Measurements from ENCODE around the gene MYO1F. TPM values are rescaled to one million over a fixed set of nuclear protein-coding genes. Genes with fewer than 3 reads are reported as not detected.
A peak's percentile ranks its signal among the peaks of the same experiment; 100 is the strongest.

Gene MYO1F
- total and polyA plus RNA-seq, 10 of the 15 experiments (the other 5 are each of a cell fraction or from before 2014, with no cell fraction given), result 3.5 to 49.4 (median 31.3) TPM

- TF ChIP-seq, protein P1, sequence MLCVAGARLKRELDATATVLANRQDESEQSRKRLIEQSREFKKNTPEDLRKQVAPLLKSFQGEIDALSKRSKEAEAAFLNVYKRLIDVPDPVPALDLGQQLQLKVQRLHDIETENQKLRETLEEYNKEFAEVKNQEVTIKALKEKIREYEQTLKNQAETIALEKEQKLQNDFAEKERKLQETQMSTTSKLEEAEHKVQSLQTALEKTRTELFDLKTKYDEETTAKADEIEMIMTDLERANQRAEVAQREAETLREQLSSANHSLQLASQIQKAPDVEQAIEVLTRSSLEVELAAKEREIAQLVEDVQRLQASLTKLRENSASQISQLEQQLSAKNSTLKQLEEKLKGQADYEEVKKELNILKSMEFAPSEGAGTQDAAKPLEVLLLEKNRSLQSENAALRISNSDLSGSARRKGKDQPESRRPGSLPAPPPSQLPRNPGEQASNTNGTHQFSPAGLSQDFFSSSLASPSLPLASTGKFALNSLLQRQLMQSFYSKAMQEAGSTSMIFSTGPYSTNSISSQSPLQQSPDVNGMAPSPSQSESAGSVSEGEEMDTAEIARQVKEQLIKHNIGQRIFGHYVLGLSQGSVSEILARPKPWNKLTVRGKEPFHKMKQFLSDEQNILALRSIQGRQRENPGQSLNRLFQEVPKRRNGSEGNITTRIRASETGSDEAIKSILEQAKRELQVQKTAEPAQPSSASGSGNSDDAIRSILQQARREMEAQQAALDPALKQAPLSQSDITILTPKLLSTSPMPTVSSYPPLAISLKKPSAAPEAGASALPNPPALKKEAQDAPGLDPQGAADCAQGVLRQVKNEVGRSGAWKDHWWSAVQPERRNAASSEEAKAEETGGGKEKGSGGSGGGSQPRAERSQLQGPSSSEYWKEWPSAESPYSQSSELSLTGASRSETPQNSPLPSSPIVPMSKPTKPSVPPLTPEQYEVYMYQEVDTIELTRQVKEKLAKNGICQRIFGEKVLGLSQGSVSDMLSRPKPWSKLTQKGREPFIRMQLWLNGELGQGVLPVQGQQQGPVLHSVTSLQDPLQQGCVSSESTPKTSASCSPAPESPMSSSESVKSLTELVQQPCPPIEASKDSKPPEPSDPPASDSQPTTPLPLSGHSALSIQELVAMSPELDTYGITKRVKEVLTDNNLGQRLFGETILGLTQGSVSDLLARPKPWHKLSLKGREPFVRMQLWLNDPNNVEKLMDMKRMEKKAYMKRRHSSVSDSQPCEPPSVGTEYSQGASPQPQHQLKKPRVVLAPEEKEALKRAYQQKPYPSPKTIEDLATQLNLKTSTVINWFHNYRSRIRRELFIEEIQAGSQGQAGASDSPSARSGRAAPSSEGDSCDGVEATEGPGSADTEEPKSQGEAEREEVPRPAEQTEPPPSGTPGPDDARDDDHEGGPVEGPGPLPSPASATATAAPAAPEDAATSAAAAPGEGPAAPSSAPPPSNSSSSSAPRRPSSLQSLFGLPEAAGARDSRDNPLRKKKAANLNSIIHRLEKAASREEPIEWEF (IDR thresholded peaks at IDR 0.05; ENCODE audit: insufficient replicate concordance, low read depth, low read length), result no peak
- TF ChIP-seq SMARCA5 (IDR thresholded peaks at IDR 0.05) (no peak), DPF2 (IDR thresholded peaks at IDR 0.05) (peak; percentile 84), CHD2 (IDR thresholded peaks at IDR 0.05; ENCODE audit: borderline replicate concordance, low read depth, low read length) (no peak), ETV6 (conservative IDR thresholded peaks at IDR 0.05 in 1 of 2, IDR thresholded peaks at IDR 0.05 in 1 of 2; ENCODE audit: borderline replicate concordance in 1 of 2, low read depth in 1 of 2) (peak in 1 of 2 experiments; percentile 43; a peak in 1 of 4 replicates), PBX3 (IDR thresholded peaks at IDR 0.05; ENCODE audit: insufficient replicate concordance, low read depth, low read length) (no peak), HDGF (IDR thresholded peaks at IDR 0.05) (no peak), ZNF622 (IDR thresholded peaks at IDR 0.05) (no peak), SMC3 (IDR thresholded peaks at IDR 0.05; ENCODE audit: borderline replicate concordance, low read length) (0 out of 2 replicates have a peak, but pooled peaks have one; percentile 1), BMI1 (IDR thresholded peaks at IDR 0.05; ENCODE audit: borderline replicate concordance) (no peak), RAD21 (IDR thresholded peaks at IDR 0.05; ENCODE audit: insufficient read depth, low read depth, low read length) (peak; percentile 33; the same call in 1 of the 2 replicates), RB1 (IDR thresholded peaks at IDR 0.05; ENCODE audit: borderline replicate concordance) (no peak), MYB (IDR thresholded peaks at IDR 0.05; ENCODE audit: borderline replicate concordance, low read depth, low read length) (no peak), FOS (IDR thresholded peaks at IDR 0.05; ENCODE audit: borderline replicate concordance, extremely low read depth, insufficient read length) (no peak)
- TF ChIP-seq, protein P2, sequence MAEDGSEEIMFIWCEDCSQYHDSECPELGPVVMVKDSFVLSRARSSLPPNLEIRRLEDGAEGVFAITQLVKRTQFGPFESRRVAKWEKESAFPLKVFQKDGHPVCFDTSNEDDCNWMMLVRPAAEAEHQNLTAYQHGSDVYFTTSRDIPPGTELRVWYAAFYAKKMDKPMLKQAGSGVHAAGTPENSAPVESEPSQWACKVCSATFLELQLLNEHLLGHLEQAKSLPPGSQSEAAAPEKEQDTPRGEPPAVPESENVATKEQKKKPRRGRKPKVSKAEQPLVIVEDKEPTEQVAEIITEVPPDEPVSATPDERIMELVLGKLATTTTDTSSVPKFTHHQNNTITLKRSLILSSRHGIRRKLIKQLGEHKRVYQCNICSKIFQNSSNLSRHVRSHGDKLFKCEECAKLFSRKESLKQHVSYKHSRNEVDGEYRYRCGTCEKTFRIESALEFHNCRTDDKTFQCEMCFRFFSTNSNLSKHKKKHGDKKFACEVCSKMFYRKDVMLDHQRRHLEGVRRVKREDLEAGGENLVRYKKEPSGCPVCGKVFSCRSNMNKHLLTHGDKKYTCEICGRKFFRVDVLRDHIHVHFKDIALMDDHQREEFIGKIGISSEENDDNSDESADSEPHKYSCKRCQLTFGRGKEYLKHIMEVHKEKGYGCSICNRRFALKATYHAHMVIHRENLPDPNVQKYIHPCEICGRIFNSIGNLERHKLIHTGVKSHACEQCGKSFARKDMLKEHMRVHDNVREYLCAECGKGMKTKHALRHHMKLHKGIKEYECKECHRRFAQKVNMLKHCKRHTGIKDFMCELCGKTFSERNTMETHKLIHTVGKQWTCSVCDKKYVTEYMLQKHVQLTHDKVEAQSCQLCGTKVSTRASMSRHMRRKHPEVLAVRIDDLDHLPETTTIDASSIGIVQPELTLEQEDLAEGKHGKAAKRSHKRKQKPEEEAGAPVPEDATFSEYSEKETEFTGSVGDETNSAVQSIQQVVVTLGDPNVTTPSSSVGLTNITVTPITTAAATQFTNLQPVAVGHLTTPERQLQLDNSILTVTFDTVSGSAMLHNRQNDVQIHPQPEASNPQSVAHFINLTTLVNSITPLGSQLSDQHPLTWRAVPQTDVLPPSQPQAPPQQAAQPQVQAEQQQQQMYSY (CRISPR knock-in tag; IDR thresholded peaks at IDR 0.05), result no peak
These were observed 8.0 kb downstream of the MYO1F start (continued) for GRCh38 chr19:8569066-8569771.
